Activated CD4-positive, alpha-beta T cell treated with anti-CD3 and anti-CD28 coated beads, Interleukin-2, amount 10 ng/mL, durations not matched to agents 7 days and 5 days (primary cell): Measurements from ENCODE around the gene UBAP2. TPM values are rescaled to one million over a fixed set of nuclear protein-coding genes. Genes with fewer than 3 reads are reported as not detected.

Source experiments
- CTCF ChIA-PET: fragments of 350-600 bp; sonication (Branson Sonifier 250); formaldehyde crosslinking; loops from one replicate; lab custom pipeline; 2021; ENCODE audit warnings: antibody characterized with exemption; lab: Charles Lee
- POLR2A ChIA-PET: fragments of 350-600 bp; sonication (Branson Sonifier 250); formaldehyde crosslinking; loops from one replicate; lab custom pipeline; 2021; ENCODE audit warnings: antibody characterized with exemption; lab: Charles Lee
- DNase-seq: peaks from one replicate; pipeline ENCODE4 v3.0.0-alpha.2; 2020
- H3K27ac Mint-ChIP-seq: one replicate; pipeline ENCODE4 v1.8.0; 2021; ENCODE audit warnings: mild to moderate bottlenecking, moderate library complexity, mixed read lengths
- H3K27me3 Mint-ChIP-seq: one replicate; pipeline ENCODE4 v1.8.0; 2021; ENCODE audit warnings: mixed read lengths
- H3K36me3 Mint-ChIP-seq: one replicate; pipeline ENCODE4 v1.8.0; 2021; ENCODE audit warnings: low read depth, mixed read lengths
- H3K4me1 Mint-ChIP-seq: one replicate; pipeline ENCODE4 v1.8.0; 2021; ENCODE audit warnings: mixed read lengths
- H3K4me3 Mint-ChIP-seq: one replicate; pipeline ENCODE4 v1.8.0; 2021; ENCODE audit warnings: mild to moderate bottlenecking, moderate library complexity, mixed read lengths
- H3K9me3 Mint-ChIP-seq: one replicate; pipeline ENCODE4 v1.8.0; 2021; ENCODE audit warnings: mixed read lengths
- total RNA-seq, 2 experiments: library from RNA; stranded (reverse); gene quantifications; one replicate each; pipeline ENCODE4 v1.2.3, GENCODE V29; 2021

UBAP2 gene
- total RNA-seq, 2 experiments from 2014 or later: 49.8 to 53.6 TPM

DNA sequence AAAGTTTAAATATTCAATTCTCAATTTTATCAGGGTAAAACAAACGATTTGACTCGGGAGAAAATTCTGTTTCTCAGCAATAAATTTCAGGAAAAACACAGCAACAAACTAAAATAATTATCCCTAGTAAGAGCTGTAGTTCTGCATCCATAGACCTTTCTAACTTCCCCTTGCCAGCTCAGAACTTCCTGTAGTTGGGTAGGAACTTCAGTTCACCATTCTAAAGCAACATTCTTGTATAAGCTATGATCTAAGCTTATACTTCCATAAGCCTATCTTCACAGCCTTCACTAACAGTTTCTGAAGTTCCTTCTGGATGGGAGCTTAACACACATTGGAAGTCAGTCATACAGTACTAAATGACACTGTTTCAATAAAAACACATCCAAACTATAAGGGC is 96.6 kb downstream of the UBAP2 start:
- CTCF ChIA-PET: interaction anchor here (0.9 kb wide), 1 partner anchor 121 kb away, joined by 3 read pairs; no protein-coding TSS in a partner anchor
- H3K9me3 Mint-ChIP-seq: no peaks in the 10 kb centered on the region
- H3K4me3 Mint-ChIP-seq: no peak overlapping the region
- no peaks in the 10 kb centered on the region for H3K4me1 Mint-ChIP-seq
- no peak for DNase-seq
- POLR2A ChIA-PET: no interaction called here
- no peaks in the 10 kb centered on the region for H3K27me3 Mint-ChIP-seq
- H3K27ac Mint-ChIP-seq: no peak overlapping the region
- H3K36me3 Mint-ChIP-seq: peaks cover 39% of the 10 kb centered on the region

- no peak overlapping the region for H3K27ac Mint-ChIP-seq
- H3K36me3 Mint-ChIP-seq: peaks cover 44% of the 10 kb centered on the region
- no peaks in the 10 kb centered on the region for H3K4me1 Mint-ChIP-seq
- POLR2A ChIA-PET: no interaction called here
- DNase-seq: no peak
- no peak overlapping the region for H3K4me3 Mint-ChIP-seq
- no peaks in the 10 kb centered on the region for H3K9me3 Mint-ChIP-seq
- no peaks in the 10 kb centered on the region for H3K27me3 Mint-ChIP-seq
- CTCF ChIA-PET: no interaction called here
Measured at GRCh38 chr9:33950371-33950770, 98.3 kb downstream of the UBAP2 start.

- CTCF ChIA-PET: no interaction called here
- H3K4me1 Mint-ChIP-seq: no peaks in the 10 kb centered on the region
Measured at GRCh38 chr9:33946779-33947535, 101.7 kb downstream of the UBAP2 start.

DNA sequence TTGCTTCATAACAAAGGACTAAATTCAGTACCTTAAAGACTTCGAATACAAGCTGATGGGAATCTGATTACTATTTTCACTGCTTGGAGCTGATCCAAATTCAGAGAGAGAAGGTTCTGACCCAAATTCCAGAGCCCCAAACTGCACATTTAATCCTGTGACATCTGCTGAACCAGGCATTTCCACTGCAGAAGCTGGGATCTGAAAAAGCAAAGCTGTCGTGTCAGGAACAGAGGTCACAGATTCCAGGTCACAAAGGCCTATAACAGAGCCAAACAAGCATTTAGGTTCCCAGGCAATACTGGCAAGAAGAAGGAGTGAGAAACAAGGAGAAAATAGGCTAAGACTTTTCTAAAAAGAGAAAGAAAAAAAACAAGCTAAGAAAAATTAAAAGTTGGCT is 105.3 kb downstream of the UBAP2 start:
- Mint-ChIP-seq H3K36me3 (peaks cover 61% of the 10 kb centered on the region), H3K27me3 (no peaks in the 10 kb centered on the region), H3K27ac (no peak overlapping the region), H3K4me3 (no peak overlapping the region), H3K4me1 (peaks cover 2% of the 10 kb centered on the region), H3K9me3 (no peaks in the 10 kb centered on the region)
- no peak for DNase-seq
- POLR2A ChIA-PET: no interaction called here
- CTCF ChIA-PET: interaction anchor here (1.2 to 1.3 kb wide), 2 partner anchors 8 to 22 kb away, joined by 3 read pairs; no protein-coding TSS in a partner anchor

More at GRCh38 chr9:33946779-33947535, 101.7 kb downstream of the UBAP2 start:
- H3K27ac Mint-ChIP-seq: no peak overlapping the region
- peaks cover 51% of the 10 kb centered on the region for H3K36me3 Mint-ChIP-seq
- no peak overlapping the region for H3K4me3 Mint-ChIP-seq
- POLR2A ChIA-PET: interaction anchor here (0.6 kb wide), 1 partner anchor 19 kb away, joined by 4 read pairs; no protein-coding TSS in a partner anchor
- no peaks in the 10 kb centered on the region for H3K9me3 Mint-ChIP-seq
- DNase-seq: no peak
- no peaks in the 10 kb centered on the region for H3K27me3 Mint-ChIP-seq

DNA sequence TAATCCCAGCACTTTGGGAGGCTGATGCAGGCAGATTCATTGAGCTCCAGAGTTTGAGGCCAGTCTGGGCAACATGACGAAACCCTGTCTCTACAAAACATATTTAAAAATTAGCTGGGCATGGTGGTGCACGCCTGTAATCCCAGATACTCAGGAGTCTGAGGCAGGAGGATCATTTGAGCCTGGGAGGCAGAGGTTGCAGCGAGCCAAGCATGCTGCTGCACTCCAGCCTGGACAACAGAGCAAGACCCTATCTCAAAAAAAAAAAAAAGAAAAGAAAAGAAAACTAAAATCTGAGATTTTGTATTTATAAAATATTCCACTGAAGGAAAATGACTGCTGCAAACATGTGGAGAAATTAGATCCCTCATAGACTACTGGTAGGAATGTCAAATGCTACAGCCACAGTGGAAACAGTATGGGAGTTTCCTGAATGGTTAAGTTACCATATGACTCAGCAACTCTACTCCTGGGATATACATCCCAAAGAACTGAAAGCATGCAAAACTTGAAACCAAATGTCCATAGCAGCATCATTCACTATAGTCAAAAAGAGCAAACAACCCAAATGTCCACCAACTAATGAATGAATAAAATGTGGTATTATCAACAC is 106.1 kb downstream of the UBAP2 start:
- no peaks in the 10 kb centered on the region for H3K9me3 Mint-ChIP-seq

GRCh38 chr9:33939924-33940874 is 108.5 kb downstream of the UBAP2 start:
- no peaks in the 10 kb centered on the region for H3K27me3 Mint-ChIP-seq
- no peak overlapping the region for H3K4me3 Mint-ChIP-seq
- no peak for DNase-seq
- H3K4me1 Mint-ChIP-seq: peaks cover 2% of the 10 kb centered on the region
- no peak overlapping the region for H3K27ac Mint-ChIP-seq
- H3K36me3 Mint-ChIP-seq: peaks cover 51% of the 10 kb centered on the region
- CTCF ChIA-PET: interaction anchor here (0.9 kb wide), 1 partner anchor 14 kb away, joined by 3 read pairs; no protein-coding TSS in a partner anchor
- POLR2A ChIA-PET: no interaction called here
- H3K9me3 Mint-ChIP-seq: no peaks in the 10 kb centered on the region

More for the DNA sequence above, 106.1 kb downstream of the UBAP2 start:
- peaks cover 2% of the 10 kb centered on the region for H3K4me1 Mint-ChIP-seq
- H3K27me3 Mint-ChIP-seq: no peaks in the 10 kb centered on the region
- DNase-seq: no peak
- H3K27ac Mint-ChIP-seq: no peak overlapping the region
- POLR2A ChIA-PET: no interaction called here
- no peak overlapping the region for H3K4me3 Mint-ChIP-seq
- H3K36me3 Mint-ChIP-seq: peaks cover 55% of the 10 kb centered on the region
- CTCF ChIA-PET: interaction anchor here (1.2 kb wide), 1 partner anchor 21 kb away, joined by 3 read pairs; no protein-coding TSS in a partner anchor

DNA sequence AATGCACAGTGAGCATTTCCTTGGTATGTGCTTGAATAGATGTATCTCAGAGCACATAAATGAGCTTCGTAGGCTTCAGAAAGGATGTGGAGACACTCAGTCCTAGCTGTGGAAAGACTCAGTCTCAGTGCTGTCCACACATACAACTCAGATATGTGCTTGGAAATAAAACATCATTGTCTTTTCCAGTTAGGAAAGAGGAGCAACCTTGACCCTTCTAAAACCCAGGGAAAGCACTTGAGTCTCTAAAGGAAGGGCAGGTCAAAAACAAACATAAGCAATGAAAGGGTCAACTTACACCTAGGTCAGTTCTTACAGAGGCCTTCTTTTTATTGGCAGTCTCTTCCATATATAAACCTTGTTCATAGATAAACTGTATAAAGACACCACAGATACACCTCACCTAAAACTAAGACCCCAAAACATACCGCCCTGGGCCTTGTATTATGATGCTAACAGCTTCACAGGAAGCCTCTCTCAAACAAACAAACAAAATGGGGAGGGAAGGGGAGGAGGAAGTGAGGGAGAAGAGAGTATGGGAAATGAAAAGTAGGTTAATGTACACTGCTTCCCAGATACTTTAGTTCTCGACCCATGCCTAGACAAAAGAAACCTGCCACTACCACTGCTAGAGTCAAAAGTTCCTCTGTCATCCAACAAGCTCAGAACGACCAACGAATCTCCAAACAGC is 114.4 kb downstream of the UBAP2 start:
- Mint-ChIP-seq H3K9me3 (no peaks in the 10 kb centered on the region), H3K27ac (no peak overlapping the region), H3K27me3 (no peaks in the 10 kb centered on the region), H3K4me3 (no peak overlapping the region), H3K36me3 (peaks cover 56% of the 10 kb centered on the region), H3K4me1 (peaks cover 2% of the 10 kb centered on the region)
- ChIA-PET CTCF (interaction anchor here (0.6 to 2.1 kb wide), 5 partner anchors 9 to 37 kb away, joined by 3 to 10 read pairs (median 3); no protein-coding TSS in a partner anchor), POLR2A (no interaction called here)
- no peak for DNase-seq

DNA sequence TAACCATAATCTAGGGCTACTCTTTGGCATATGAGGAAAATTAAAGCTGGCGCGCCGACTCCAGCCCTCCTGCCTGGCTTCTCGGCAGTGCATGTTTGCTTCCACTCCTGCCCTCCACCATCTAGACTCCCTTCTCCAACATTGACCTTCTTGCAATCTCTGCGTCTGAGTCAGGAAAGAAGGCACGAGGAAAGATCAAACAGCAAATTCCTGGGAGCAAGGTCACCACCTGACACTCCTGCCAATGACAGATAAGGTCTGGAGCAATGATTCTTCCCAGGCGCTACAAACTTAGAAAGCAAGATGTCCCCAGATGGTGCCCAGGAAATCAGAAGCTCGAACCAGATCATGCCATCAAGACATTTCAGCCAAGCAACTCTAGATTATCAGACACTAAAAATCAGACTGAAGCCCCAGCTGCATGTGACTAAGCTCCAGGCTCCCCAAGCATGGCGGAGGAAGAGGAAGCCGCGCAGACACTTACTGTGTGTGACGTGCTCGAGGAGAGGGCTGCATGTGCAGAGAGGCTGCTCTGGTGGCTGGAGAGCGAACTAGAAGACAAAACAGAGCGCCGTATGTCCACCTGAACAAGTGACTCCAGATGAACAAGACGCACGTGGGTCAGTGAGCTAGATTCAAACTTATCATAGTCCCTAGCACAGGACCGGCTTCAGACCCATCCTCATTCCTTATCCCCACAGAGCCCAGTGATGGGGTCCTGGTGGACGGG is 116.4 kb downstream of the UBAP2 start:
- DNase-seq: no peak
- CTCF ChIA-PET: no interaction called here
- Mint-ChIP-seq H3K4me3 (no peak overlapping the region), H3K4me1 (no peaks in the 10 kb centered on the region), H3K27me3 (no peaks in the 10 kb centered on the region), H3K27ac (no peak overlapping the region), H3K9me3 (no peaks in the 10 kb centered on the region), H3K36me3 (peaks cover 56% of the 10 kb centered on the region)
- POLR2A ChIA-PET: no interaction called here

GRCh38 chr9:33931326-33931725 is 117.4 kb downstream of the UBAP2 start:
- H3K4me3 Mint-ChIP-seq: no peak overlapping the region
- no peaks in the 10 kb centered on the region for H3K4me1 Mint-ChIP-seq
- H3K9me3 Mint-ChIP-seq: no peaks in the 10 kb centered on the region
- peaks cover 56% of the 10 kb centered on the region for H3K36me3 Mint-ChIP-seq
- ChIA-PET POLR2A (no interaction called here), CTCF (no interaction called here)
- no peaks in the 10 kb centered on the region for H3K27me3 Mint-ChIP-seq
- DNase-seq: no peak
- no peak overlapping the region for H3K27ac Mint-ChIP-seq

DNA sequence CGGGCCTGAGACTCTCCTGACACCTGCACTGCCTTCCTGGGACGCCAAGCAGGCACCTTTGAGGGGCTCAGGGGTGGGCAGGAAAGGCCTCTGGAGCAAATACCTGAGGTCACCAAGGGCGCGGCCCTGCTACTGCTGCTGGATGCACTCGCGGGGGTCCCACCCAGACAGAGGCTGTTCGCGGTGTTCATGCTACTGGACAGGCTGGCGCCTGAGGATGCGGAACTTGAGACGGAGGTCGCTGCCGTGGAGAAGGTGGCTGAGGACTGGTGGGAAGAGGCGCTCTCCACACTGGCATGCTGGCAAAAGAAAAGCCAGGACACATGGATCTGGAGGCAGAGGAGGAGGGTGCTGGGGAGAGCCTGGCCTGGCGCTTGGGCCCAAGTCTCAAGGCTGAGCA is 121.0 kb downstream of the UBAP2 start:
- Mint-ChIP-seq H3K27me3 (no peaks in the 10 kb centered on the region), H3K4me3 (no peak overlapping the region), H3K36me3 (peaks cover 36% of the 10 kb centered on the region), H3K4me1 (no peaks in the 10 kb centered on the region), H3K27ac (no peak overlapping the region), H3K9me3 (no peaks in the 10 kb centered on the region)
- ChIA-PET CTCF (no interaction called here), POLR2A (no interaction called here)
- DNase-seq: no peak

GRCh38 chr9:33926746-33927485 is 121.8 kb downstream of the UBAP2 start:
- no peak for DNase-seq
- Mint-ChIP-seq H3K9me3 (no peaks in the 10 kb centered on the region), H3K4me1 (no peaks in the 10 kb centered on the region), H3K27me3 (no peaks in the 10 kb centered on the region), H3K27ac (no peak overlapping the region), H3K4me3 (no peak overlapping the region), H3K36me3 (peaks cover 33% of the 10 kb centered on the region)
- ChIA-PET CTCF (interaction anchor here (2.7 kb wide), 1 partner anchor 8 kb away, joined by 10 read pairs; no protein-coding TSS in a partner anchor), POLR2A (no interaction called here)
